ENCODE measurements around the gene TLE4. TPM values are rescaled to one million over a fixed set of nuclear protein-coding genes. Genes with fewer than 3 reads are reported as not detected.

Gene TLE4
- total and polyA plus RNA-seq, 2 of the 4 experiments (the other 2 are of a cell fraction): 68.0 to 78.1 TPM

GRCh38 chr9:79757881-79758669 lies 186.3 kb downstream of the TLE4 start:
- no peak overlapping the region for H2BK15ac ChIP-seq (ENCODE audit: low read depth, low read length)
- H3K27ac ChIP-seq (ENCODE audit: insufficient read depth, low read length): no peak overlapping the region
- H4K20me1 ChIP-seq (ENCODE audit: insufficient read depth, low read length): no peaks in the 10 kb centered on the region
- H4K5ac ChIP-seq (ENCODE audit: low read depth, low read length): no peak overlapping the region
- intact Hi-C loops (cut with micrococcal nuclease): no loop called here
- H4K8ac ChIP-seq (ENCODE audit: low read depth in 2 of 2, low read length in 2 of 2): no peak overlapping the region
- in situ Hi-C loops (cut with MboI; ENCODE audit: low sequenced_read_pairs): no loop called here
- no peak overlapping the region for H3K4me3 ChIP-seq (ENCODE audit: insufficient read depth, low read depth, low read length)
- H3K9me1 ChIP-seq (ENCODE audit: insufficient read depth, low read length): no peaks in the 10 kb centered on the region
- no peaks in the 10 kb centered on the region for H3K79me1 ChIP-seq (ENCODE audit: low read depth in 1 of 2, low read length in 2 of 2)
- no peak overlapping the region for H3K18ac ChIP-seq (ENCODE audit: low read depth, low read length)
- H2AK9ac ChIP-seq (replicated peaks; ENCODE audit: low read depth, low read length, poor library complexity): no peak overlapping the region
- no peak overlapping the region for H4K91ac ChIP-seq (ENCODE audit: insufficient read depth, low read depth, low read length)
- ATAC-seq (ENCODE audit: low read depth): peak; percentile 47; the same call in 1 of the 2 replicates
- no peak overlapping the region for H3K4me2 ChIP-seq (ENCODE audit: low read depth, low read length)
- CTCF ChIA-PET: interaction anchor here (0.6 to 1.3 kb wide), 3 partner anchors 18 to 1082 kb away, joined by 3 read pairs; no protein-coding TSS in a partner anchor
- H2BK5ac ChIP-seq (ENCODE audit: low read depth, low read length, poor library complexity, severe bottlenecking): no peak overlapping the region
- no CpG with 5 or more reads among the region's 2 CpGs for WGBS, 2 experiments (ENCODE audit: extremely low coverage in 2 of 2, insufficient read length in 1 of 2)
- no TSS peak for BruUV-seq (replicated peaks)
- POLR2A ChIA-PET (ENCODE audit: unreplicated experiment): no interaction called here
- H3K36me3 ChIP-seq (ENCODE audit: control insufficient read depth, insufficient read depth, low read length): no peaks in the 10 kb centered on the region
- H3K4ac ChIP-seq (ENCODE audit: low read depth, low read length): no peak overlapping the region
- H3K56ac ChIP-seq (ENCODE audit: extremely low read depth, insufficient read depth, low read length): no peak overlapping the region
- no peak overlapping the region for H3K14ac ChIP-seq (replicated peaks; ENCODE audit: low read depth, low read length)
- no peak overlapping the region for H3K23ac ChIP-seq (ENCODE audit: low read depth, low read length)
- peaks cover 5% of the 10 kb centered on the region; the same call in 1 of the 2 replicates for H3K4me1 ChIP-seq (ENCODE audit: control insufficient read depth, insufficient read depth, low read length)
- H3K9me3 ChIP-seq (ENCODE audit: control insufficient read depth, insufficient read depth, low read length): no peaks in the 10 kb centered on the region
- no peak overlapping the region for H2AK5ac ChIP-seq (ENCODE audit: low read depth, low read length)
- H2BK20ac ChIP-seq (ENCODE audit: low read depth, low read length): no peak overlapping the region
- no peak overlapping the region for H3K9ac ChIP-seq (ENCODE audit: low read depth, low read length)
- no peak for TF ChIP-seq RFX5 (IDR thresholded peaks at IDR 0.05; ENCODE audit: low read depth, low read length)
- peak; percentile 47 for TF ChIP-seq RAD21 (IDR thresholded peaks at IDR 0.05; ENCODE audit: low read length)
- TF ChIP-seq SMC3 (IDR thresholded peaks at IDR 0.05; ENCODE audit: low read depth, low read length): peak; percentile 46
- TF ChIP-seq, protein P1, sequence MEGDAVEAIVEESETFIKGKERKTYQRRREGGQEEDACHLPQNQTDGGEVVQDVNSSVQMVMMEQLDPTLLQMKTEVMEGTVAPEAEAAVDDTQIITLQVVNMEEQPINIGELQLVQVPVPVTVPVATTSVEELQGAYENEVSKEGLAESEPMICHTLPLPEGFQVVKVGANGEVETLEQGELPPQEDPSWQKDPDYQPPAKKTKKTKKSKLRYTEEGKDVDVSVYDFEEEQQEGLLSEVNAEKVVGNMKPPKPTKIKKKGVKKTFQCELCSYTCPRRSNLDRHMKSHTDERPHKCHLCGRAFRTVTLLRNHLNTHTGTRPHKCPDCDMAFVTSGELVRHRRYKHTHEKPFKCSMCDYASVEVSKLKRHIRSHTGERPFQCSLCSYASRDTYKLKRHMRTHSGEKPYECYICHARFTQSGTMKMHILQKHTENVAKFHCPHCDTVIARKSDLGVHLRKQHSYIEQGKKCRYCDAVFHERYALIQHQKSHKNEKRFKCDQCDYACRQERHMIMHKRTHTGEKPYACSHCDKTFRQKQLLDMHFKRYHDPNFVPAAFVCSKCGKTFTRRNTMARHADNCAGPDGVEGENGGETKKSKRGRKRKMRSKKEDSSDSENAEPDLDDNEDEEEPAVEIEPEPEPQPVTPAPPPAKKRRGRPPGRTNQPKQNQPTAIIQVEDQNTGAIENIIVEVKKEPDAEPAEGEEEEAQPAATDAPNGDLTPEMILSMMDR (conservative IDR thresholded peaks at IDR 0.05; ENCODE audit: low read depth, low read length): peak; percentile 51
- dilution Hi-C loops (cut with HindIII; ENCODE audit: low sequenced_read_pairs, unreplicated experiment): no loop called here
- DNase-seq: peak; percentile 46
- no peak overlapping the region for H2AFZ ChIP-seq (replicated peaks; ENCODE audit: low read length, poor library complexity)
- no peak overlapping the region for H2BK120ac ChIP-seq (ENCODE audit: low read depth, low read length)
- no peaks in the 10 kb centered on the region for H3K27me3 ChIP-seq (ENCODE audit: control insufficient read depth, insufficient read depth, low read length)

Measured in IMR-90 (cell line).